Renal cortex interstitium (tissue), 11 donors: ENCODE data around the gene ZDBF2. TPM values are rescaled to one million over a fixed set of nuclear protein-coding genes. Genes with fewer than 3 reads are reported as not detected.

ENCODE experiments used
- DNase-seq, 11 donors: peaks; one replicate each; pipeline ENCODE4 v3.0.0-alpha.2; 2013; ENCODE audit warnings: low read depth in 9 of 11, low spot score in 4 of 11; ENCODE audit errors: extremely low read depth in 1 of 11
- polyA plus RNA-seq, 3 donors: library from polyadenylated mRNA; unstranded; fragments of 120-200 nt; gene quantifications; one replicate each; pipeline ENCODE4 v1.2.1, GENCODE V29; 2013; ENCODE audit not compliant: insufficient read length in 3 of 3

ZDBF2 gene
- polyA plus RNA-seq, 3 donors: 8.7 to 17.3 (median 11.7) TPM

DNA sequence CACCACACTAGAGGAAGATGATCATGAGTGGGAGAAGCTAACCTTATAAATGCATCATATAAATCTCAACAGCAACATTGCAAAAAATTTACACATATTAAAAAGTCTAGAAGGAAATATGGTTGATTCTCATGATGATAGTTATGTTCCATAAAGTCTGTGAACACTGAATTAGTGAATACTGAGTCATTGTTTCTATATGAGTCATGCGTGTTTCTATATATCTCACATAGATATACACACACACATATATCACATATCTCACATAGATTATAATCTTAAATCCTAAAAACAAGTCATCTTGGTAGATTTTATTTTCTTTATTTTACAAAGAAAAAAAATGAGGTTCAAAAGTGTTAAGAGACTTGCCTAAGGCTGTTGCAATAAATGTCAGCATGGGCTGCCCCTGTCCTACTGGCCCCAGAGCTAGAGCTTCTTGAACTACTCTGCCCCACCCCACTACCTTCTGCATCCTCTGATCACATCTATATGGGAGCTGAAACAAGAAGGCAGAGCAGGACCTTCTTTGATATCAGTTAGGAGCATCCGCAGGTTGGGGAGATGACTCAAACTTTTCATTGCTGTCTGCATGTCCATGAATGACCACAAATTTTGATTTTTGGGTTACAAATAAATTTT is 87.1 kb downstream of the ZDBF2 start:
- DNase-seq: no peak

Other genes with a start within 250 kb of the ZDBF2 start
- 10 to 100 TPM in 2 of 3 donors, 1 to 10 TPM in 1; 8.8 to 10.8 (median 10.1) TPM for gene INO80D, start 188.5 kb upstream of the ZDBF2 start, polyA plus RNA-seq
- 10 to 100 TPM; 74.2 to 79.0 (median 77.6) TPM for gene NDUFS1, start 115.2 kb upstream of the ZDBF2 start, polyA plus RNA-seq
- 100 to 1,000 TPM; 518 to 676 (median 660) TPM for gene EEF1B2, start 114.8 kb upstream of the ZDBF2 start, polyA plus RNA-seq
- gene ADAM23, start 168.9 kb downstream of the ZDBF2 start, polyA plus RNA-seq: 1 to 10 TPM; 3.6 to 6.3 (median 6.1) TPM